Choroid plexus epithelial cell (primary cell): ENCODE measurements around the gene DYNC2LI1.

Source experiments
- DNase-seq: peaks from one replicate; pipeline ENCODE4 v3.0.0-alpha.2; 2010; ENCODE audit warnings: low read depth
- H3K4me3 ChIP-seq: 2 replicates; pipeline ENCODE4 v1.5.1; 2011; ENCODE audit warnings: low read depth, mild to moderate bottlenecking, control low read depth, low read length, moderate library complexity
- CTCF ChIP-seq: conservative IDR thresholded peaks from 2 replicates; pipeline ENCODE4 v1.5.1; 2011; ENCODE audit warnings: low read depth, mild to moderate bottlenecking, control low read depth, inconsistent platforms, low read length, moderate library complexity

The DYNC2LI1 gene

GRCh38 chr2:43841949-43842865 lies 68.4 kb downstream of the DYNC2LI1 start:
- DNase-seq = no peak

GRCh38 chr2:43842866-43843226 lies 69.0 kb downstream of the DYNC2LI1 start:
- H3K4me3 ChIP-seq = no peak overlapping the region
- no peak for DNase-seq
- no peak for TF ChIP-seq CTCF

More at GRCh38 chr2:43841949-43842865, 68.4 kb downstream of the DYNC2LI1 start:
- no peak overlapping the region for H3K4me3 ChIP-seq
- no peak for TF ChIP-seq CTCF

GRCh38 chr2:43845181-43845580 lies 71.3 kb downstream of the DYNC2LI1 start:
- DNase-seq = no peak
- TF ChIP-seq CTCF = no peak
- no peak overlapping the region for H3K4me3 ChIP-seq

- no peak for TF ChIP-seq CTCF
- no peak for DNase-seq
- no peak overlapping the region for H3K4me3 ChIP-seq
Observed at GRCh38 chr2:43846140-43846793, 72.4 kb downstream of the DYNC2LI1 start.

GRCh38 chr2:43848214-43848613 lies 74.4 kb downstream of the DYNC2LI1 start:
- DNase-seq = peak; percentile 17
- TF ChIP-seq CTCF = no peak
- no peak overlapping the region for H3K4me3 ChIP-seq

- no peak overlapping the region for H3K4me3 ChIP-seq
- DNase-seq = no peak
- TF ChIP-seq CTCF = no peak
Observed at GRCh38 chr2:43851011-43851980, 77.5 kb downstream of the DYNC2LI1 start.
